ENCODE data around the gene KLC4. TPM values are rescaled to one million over a fixed set of nuclear protein-coding genes. Genes with fewer than 3 reads are reported as not detected.

KLC4 gene
- total and polyA plus RNA-seq, 2 experiments from 2014 or later, result 10.4 to 15.0 TPM

DNA sequence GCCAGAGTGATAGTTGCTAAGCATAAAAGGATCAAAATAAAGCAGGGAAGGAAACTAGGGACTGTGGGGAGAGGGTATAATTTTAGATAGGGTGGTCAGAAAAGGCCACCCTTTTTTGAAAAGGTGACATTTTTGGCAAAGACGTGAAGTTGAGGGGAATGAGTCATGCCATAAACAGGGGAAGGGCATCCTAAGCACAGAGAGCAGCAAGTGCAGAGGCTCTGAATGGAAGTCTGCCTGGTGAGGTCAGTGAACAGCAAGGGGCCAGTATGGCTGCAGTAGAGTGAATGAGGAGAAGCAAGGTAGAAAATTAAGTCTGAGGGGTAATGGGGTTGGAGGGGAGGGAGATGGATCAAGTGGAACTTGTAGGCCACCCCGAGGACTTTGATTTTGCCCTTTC, 2.4 kb downstream of the KLC4 start:
- in situ Hi-C loops (cut with MboI), result loop anchor here (5.0 kb wide), 1 partner anchor 65 kb away; no protein-coding TSS in a partner anchor
- Histone ChIP-seq H3K9me2 (ENCODE audit: insufficient read depth) (no peaks in the 10 kb centered on the region), H3K4me3 (no peak overlapping the region), H3K9ac (no peak overlapping the region), H3K27me3 (replicated peaks; ENCODE audit: insufficient read depth) (no peaks in the 10 kb centered on the region), H3K27ac (no peak overlapping the region), H3K4me2 (ENCODE audit: unreplicated experiment) (no peak overlapping the region), H3F3A (ENCODE audit: insufficient read depth) (no peaks in the 10 kb centered on the region), H3K9me3 (ENCODE audit: low read depth) (no peaks in the 10 kb centered on the region), H3K4me1 (ENCODE audit: insufficient read depth) (peaks cover 5% of the 10 kb centered on the region; the same call in 1 of the 2 replicates), H3K36me3 (ENCODE audit: low read depth) (peaks cover 3% of the 10 kb centered on the region; the same call in 1 of the 2 replicates), H4K20me1 (ENCODE audit: insufficient read depth) (no peaks in the 10 kb centered on the region), H2AFZ (no peak overlapping the region), H3K79me2 (ENCODE audit: insufficient read depth) (peaks cover 32% of the 10 kb centered on the region)
- peak; percentile 41 for DNase-seq
- TF ChIP-seq EZH2 (IDR thresholded peaks at IDR 0.05; ENCODE audit: insufficient read depth, poor library complexity, severe bottlenecking) (no peak), EZH2phosphoT487 (IDR thresholded peaks at IDR 0.05; ENCODE audit: insufficient read depth, low read depth) (no peak)
- WGBS, 2 experiments (ENCODE audit: low coverage in 1 of 2, low lambda C conversion rate in 2 of 2, missing lambda C conversion rate in 2 of 2), result 58 to 77% methylated on average over 2 of the region's 2 CpGs

DNA sequence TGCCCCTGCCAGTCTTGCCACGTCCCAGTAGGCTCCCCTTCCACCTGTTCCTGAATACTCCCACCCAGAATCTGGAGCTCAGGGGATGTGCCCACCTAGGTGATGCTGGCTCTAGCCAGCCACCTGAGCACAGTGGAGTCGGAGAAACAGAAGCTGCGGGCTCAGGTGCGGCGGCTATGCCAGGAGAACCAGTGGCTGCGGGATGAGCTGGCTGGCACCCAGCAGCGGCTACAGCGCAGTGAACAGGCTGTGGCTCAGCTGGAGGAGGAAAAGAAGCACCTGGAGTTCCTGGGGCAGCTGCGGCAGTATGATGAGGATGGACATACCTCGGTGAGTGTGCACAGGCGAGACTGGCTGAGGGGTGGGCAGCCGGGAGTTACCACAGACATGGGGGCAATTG, 3.4 kb downstream of the KLC4 start:
- peaks cover 5% of the 10 kb centered on the region; the same call in 1 of the 2 replicates for H3K4me1 ChIP-seq (ENCODE audit: insufficient read depth)
- H3K4me3 ChIP-seq, result no peak overlapping the region
- no peaks in the 10 kb centered on the region for H3K27me3 ChIP-seq (replicated peaks; ENCODE audit: insufficient read depth)
- in situ Hi-C loops (cut with MboI), result loop anchor here (5.0 kb wide), 1 partner anchor 64 kb away; no protein-coding TSS in a partner anchor
- H3K36me3 ChIP-seq (ENCODE audit: low read depth), result 0 out of 2 replicates have a peak, but pooled peaks cover under 1% of the 10 kb centered on the region
- no peaks in the 10 kb centered on the region for H3F3A ChIP-seq (ENCODE audit: insufficient read depth)
- no peak overlapping the region for H3K27ac ChIP-seq
- 91% methylated on average over 12 of the region's 12 CpGs for WGBS, 2 experiments (ENCODE audit: low coverage in 1 of 2, low lambda C conversion rate in 2 of 2, missing lambda C conversion rate in 2 of 2)
- no peak for TF ChIP-seq EZH2phosphoT487 (IDR thresholded peaks at IDR 0.05; ENCODE audit: insufficient read depth, low read depth)
- TF ChIP-seq EZH2 (IDR thresholded peaks at IDR 0.05; ENCODE audit: insufficient read depth, poor library complexity, severe bottlenecking), result no peak
- no peak overlapping the region for H2AFZ ChIP-seq
- H3K4me2 ChIP-seq (ENCODE audit: unreplicated experiment), result no peak overlapping the region
- no peaks in the 10 kb centered on the region for H4K20me1 ChIP-seq (ENCODE audit: insufficient read depth)
- no peaks in the 10 kb centered on the region for H3K9me2 ChIP-seq (ENCODE audit: insufficient read depth)
- DNase-seq, result no peak
- no peaks in the 10 kb centered on the region for H3K9me3 ChIP-seq (ENCODE audit: low read depth)
- peaks cover 22% of the 10 kb centered on the region for H3K79me2 ChIP-seq (ENCODE audit: insufficient read depth)
- no peak overlapping the region for H3K9ac ChIP-seq

DNA sequence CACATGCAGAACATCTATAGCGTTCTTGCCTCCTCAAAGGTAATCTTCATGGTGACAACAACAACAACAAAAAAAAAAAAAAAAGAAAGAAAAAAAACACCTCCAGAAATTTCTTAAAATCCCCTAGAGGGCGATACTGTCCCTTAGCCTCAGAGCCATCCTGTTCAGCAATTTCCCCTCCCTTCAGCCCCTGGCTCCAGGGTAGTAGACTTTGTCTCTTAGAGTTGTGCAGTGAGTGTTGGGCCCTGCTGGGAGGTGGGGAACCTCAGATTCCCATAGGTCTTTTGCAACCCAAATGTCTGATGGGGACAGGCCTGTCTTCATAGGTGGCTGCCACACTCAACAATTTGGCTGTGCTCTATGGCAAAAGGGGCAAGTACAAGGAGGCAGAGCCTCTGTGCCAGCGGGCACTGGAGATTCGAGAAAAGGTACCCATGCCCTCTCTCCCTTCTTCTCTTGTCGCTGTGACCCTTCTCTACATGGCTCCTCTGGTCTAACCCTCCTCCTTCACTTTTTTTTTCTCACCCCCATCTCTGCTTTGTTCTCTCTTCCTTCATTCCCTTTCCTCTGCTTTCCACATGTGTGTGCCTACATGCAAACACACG, 10.7 kb downstream of the KLC4 start:
- Histone ChIP-seq H3K27ac (no peak overlapping the region), H3K79me2 (ENCODE audit: insufficient read depth) (no peaks in the 10 kb centered on the region), H4K20me1 (ENCODE audit: insufficient read depth) (no peaks in the 10 kb centered on the region), H3K9ac (no peak overlapping the region), H3K4me3 (no peak overlapping the region), H2AFZ (no peak overlapping the region), H3K4me2 (ENCODE audit: unreplicated experiment) (no peak overlapping the region), H3K36me3 (ENCODE audit: low read depth) (no peaks in the 10 kb centered on the region), H3K27me3 (replicated peaks; ENCODE audit: insufficient read depth) (no peaks in the 10 kb centered on the region), H3F3A (ENCODE audit: insufficient read depth) (no peaks in the 10 kb centered on the region), H3K4me1 (ENCODE audit: insufficient read depth) (peaks cover 6% of the 10 kb centered on the region), H3K9me3 (ENCODE audit: low read depth) (no peaks in the 10 kb centered on the region), H3K9me2 (ENCODE audit: insufficient read depth) (no peaks in the 10 kb centered on the region)
- no peak for TF ChIP-seq EZH2phosphoT487 (IDR thresholded peaks at IDR 0.05; ENCODE audit: insufficient read depth, low read depth)
- no peak for TF ChIP-seq EZH2 (IDR thresholded peaks at IDR 0.05; ENCODE audit: insufficient read depth, poor library complexity, severe bottlenecking)
- WGBS, 2 experiments (ENCODE audit: low coverage in 1 of 2, low lambda C conversion rate in 2 of 2, missing lambda C conversion rate in 2 of 2), result 25 to 32% methylated on average over 6 of the region's 6 CpGs
- in situ Hi-C loops (cut with MboI), result no loop called here
- DNase-seq, result peak; percentile 77

DNA sequence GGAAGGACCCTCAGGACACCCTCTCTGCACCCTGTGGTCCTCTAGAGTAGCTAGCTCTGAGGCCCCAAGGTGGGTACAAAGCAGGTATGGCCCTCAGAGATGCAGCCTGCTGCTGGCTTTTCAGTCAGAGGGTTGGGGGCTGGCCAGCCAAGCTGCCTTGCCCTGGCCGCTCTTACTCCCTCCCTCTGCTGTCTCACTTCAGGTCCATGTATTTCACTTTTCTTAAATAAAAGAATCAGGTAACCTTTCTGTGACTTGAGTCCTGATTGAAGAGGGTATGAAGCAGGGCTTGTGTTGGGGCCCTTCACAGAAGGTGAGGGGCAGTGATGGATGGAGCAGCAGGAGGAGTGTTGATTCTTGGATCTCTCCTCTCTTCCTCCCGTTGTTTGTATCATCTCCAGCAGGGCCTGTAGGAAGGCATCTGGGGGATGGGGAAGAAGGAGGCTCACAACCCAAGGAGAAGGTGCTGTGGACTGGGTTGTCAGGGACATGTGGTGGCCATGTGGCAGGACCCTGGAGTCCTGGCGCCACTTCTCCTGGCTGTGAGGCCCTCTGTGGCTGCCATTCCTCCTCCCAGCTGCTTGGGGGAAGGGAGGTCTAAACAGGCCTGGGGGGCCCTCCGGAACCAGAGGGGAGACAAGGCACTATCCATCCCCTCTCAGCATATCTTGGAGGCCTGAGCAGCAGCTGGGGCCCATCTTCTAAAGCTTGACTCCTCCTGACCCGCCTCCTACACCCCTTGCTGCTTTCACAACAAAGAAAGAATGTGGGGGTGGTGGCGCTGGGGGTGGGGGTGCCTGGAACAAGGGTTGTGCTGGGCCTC, 15.6 kb downstream of the KLC4 start:
- Histone ChIP-seq H3K9ac (peak overlapping the region; percentile 93), H3K27me3 (replicated peaks; ENCODE audit: insufficient read depth) (no peaks in the 10 kb centered on the region), H3K4me1 (ENCODE audit: insufficient read depth) (peaks cover 30% of the 10 kb centered on the region), H3F3A (ENCODE audit: insufficient read depth) (peaks cover 4% of the 10 kb centered on the region; the same call in 1 of the 2 replicates), H3K79me2 (ENCODE audit: insufficient read depth) (peaks cover 38% of the 10 kb centered on the region), H3K9me3 (ENCODE audit: low read depth) (no peaks in the 10 kb centered on the region), H3K4me3 (peak overlapping the region; percentile 94), H3K9me2 (ENCODE audit: insufficient read depth) (no peaks in the 10 kb centered on the region), H3K4me2 (ENCODE audit: unreplicated experiment) (peak overlapping the region; percentile 70), H3K36me3 (ENCODE audit: low read depth) (no peaks in the 10 kb centered on the region), H4K20me1 (ENCODE audit: insufficient read depth) (no peaks in the 10 kb centered on the region), H2AFZ (peak overlapping the region; percentile 49), H3K27ac (peak overlapping the region; percentile 60)
- DNase-seq, result peak; percentile 77
- in situ Hi-C loops (cut with MboI), result no loop called here
- TF ChIP-seq EZH2 (IDR thresholded peaks at IDR 0.05; ENCODE audit: insufficient read depth, poor library complexity, severe bottlenecking) (no peak), EZH2phosphoT487 (IDR thresholded peaks at IDR 0.05; ENCODE audit: insufficient read depth, low read depth) (no peak)
- WGBS, 2 experiments (ENCODE audit: low coverage in 1 of 2, low lambda C conversion rate in 2 of 2, missing lambda C conversion rate in 2 of 2), result 36 to 43% methylated on average over 6 of the region's 6 CpGs
